Stimulated activated naive CD8-positive, alpha-beta T cell treated with anti-CD3 and anti-CD28 coated beads, Interleukin-15, Interleukin-2, amounts not matched to agents 100 U/mL and 50 U/mL, for 24 hours (primary cell): ENCODE data around the gene PPA2.
"Not testable (repeated sequence)": the region's sequence is repeated elsewhere in the genome, so short reads cannot be mapped to it uniquely, and the experiment has no call there.

Experiments used
- ATAC-seq: fragments of 150-1000 bp; cut with Tn5 transposase; one replicate; pipeline ENCODE4 v1.10.0; 2021
- DNase-seq: peaks from one replicate; pipeline ENCODE4 v3.0.0; 2021

The PPA2 gene

DNA sequence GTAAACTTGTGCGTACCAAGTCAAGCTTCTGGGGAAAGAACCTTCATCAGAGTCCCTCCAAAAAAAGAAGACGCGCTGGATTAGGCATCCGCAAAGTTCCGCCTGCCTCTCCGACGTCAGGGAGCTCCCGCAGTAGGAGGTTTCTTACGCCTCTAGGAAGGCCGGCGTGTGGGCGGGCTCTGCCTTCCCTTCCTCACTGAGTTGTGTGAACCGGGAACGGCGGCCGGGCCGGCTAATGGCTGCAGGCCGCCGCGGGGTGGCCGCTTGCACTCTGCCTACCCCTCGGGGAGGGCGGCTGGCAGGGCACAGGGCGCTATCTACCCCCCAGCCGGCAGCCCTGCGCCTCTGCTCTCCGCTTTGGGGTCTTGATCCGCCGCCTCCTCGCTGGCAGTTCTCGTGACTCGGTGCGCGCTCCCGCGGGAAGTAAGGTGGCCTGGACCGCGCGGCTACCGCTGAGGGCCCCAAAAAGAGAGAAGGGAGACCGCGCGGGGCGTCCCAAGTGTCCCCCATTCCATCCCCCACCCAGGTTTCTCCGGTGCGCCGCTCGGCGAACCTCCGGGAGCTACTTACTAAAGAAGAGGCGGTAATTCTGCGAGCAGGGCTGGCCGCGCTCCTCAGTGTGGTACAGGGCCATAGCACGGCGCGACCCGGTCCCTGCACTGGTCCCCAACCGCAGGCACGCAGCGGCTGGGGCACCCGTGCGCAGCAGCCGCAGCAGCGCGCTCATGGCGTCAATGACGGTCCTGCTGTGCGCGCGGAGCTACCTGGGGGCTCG is at the start of gene PPA2:
Gene PPA2 (minus strand): TSS at position 739 of the 775 bp plus-strand sequence. CDS start 12 bp downstream, at position 727.
- peak; percentile 80 for DNase-seq
- peak; percentile 86 for ATAC-seq

- no peak for ATAC-seq
- DNase-seq, result peak; percentile 9
These were observed 47.2 kb upstream of the PPA2 start for GRCh38 chr4:105520819-105521790.

GRCh38 chr4:105510245-105510644 is 36.4 kb upstream of the PPA2 start:
- DNase-seq (no peak), ATAC-seq (no peak)

DNA sequence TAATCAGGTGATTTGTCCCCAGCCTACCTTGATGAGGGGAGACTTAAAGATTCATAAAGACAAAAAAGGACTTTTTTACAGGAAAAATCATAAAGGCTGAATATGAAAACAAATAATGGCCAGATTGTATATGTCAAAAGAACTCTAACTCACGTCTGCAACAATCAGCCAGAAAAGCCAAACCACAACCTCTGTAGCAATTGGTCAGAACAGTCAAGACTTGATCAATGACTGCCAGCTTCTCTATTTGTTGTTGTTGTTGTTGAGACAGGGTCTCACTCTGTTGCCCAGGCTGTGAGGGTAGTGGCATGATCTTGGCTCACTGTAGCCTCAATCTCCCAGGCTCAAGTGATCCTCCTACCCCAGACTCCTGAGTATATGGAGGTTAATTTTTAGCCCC is 35.9 kb upstream of the PPA2 start:
- no peak for DNase-seq
- ATAC-seq, result no peak

- DNase-seq (no peak), ATAC-seq (no peak)
These were observed 35.4 kb upstream of the PPA2 start for GRCh38 chr4:105509291-105509690.

DNA sequence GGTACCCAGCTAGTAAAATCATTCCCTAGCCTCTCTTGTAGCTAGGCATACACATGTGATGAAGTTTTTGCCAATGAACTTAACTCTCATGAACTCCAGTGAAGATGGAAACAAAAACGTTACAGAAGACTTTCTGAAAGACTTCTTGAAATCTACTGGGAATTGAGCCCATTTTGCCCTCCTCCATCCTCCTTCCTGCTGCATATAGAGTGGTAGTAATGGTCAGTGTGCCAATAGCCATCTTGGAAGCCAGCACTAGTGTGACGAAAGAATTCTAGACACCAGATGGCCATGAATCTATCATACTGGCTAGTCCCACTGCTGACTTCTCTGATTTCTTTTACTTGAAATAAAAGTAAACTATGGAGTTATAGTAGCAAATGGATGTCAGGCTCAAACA is 30.9 kb upstream of the PPA2 start:
- ATAC-seq, result no peak
- no peak for DNase-seq

DNA sequence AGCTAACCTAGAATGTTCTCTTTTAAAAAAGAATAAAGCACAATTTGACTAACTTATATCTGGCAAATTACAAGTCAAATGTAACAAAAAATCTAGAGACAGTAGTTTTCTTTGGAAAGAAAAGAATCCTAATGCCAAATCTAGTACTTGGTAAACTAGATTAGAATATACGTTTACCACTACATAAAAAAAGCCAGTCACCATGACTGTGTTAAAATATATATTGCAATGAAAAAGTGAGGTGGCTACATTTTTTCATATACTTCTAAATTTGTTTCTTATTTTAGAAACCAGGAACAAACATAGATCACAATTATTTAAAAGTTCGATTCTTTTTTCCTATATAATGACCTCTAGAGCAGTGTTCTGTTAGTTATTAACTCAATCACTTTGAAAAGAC is 29.6 kb upstream of the PPA2 start:
- ATAC-seq (no peak), DNase-seq (no peak)

- ATAC-seq (no peak), DNase-seq (no peak)
These were observed 23.0 kb upstream of the PPA2 start for GRCh38 chr4:105496899-105497298.

DNA sequence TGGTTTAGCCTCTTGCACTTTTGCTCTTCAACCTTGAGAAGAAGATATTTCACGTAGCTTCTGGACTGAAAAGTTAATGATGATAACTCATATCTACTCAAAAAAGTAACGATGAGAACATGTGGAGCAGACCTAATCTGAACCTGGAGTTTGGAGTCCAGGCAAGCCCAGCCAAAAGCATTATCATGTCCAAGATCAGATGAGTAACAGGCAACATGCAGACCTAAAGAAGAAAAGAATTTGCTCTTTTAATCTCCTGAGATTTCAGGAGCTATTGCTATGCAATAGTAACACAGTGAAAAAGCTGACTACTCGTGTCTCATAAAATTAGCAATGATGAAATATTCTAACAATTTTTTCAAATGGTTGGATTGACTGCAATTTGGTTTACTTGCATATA is 21.8 kb upstream of the PPA2 start:
- ATAC-seq (no peak), DNase-seq (no peak)

DNA sequence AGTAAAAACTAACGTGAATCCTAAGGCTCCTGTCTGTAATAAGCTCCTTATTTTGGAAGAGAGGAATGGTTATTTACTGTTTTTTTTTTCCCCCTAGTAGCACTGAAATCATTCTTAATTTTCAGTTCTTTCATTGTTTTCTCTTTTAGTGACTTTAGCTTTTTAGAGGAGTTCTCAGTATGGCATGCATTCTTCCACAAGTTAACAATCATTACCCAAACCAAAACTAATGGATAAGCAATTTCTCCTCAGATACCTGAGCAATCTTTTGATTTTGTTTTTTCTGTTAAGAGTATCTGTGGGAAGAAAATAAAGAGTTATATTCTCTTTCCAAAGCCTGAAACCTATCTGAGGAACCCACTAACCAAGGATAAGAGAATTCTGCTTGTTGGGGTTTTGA is 16.7 kb upstream of the PPA2 start:
- ATAC-seq (no peak), DNase-seq (no peak)

DNA sequence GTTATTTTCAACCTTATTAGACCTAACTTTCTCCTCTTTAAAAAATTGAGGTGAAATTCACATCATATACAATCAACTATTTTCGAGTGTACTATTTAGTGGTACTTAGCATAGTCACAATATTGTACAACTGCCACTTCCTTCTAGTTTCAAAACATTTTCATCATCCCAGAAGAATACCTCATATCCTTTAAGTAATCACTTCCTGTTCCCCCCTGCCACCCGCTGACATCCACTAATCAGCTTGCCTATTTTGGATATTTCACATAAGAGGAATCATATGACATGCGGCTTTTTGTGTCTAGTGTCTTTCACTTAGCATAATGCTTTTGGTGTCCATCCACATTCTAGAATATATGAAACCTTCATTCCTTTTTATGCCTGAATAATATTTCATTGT is 10.0 kb upstream of the PPA2 start:
- no peak for ATAC-seq
- no peak for DNase-seq

GRCh38 chr4:105474099-105474518 is 247 bp upstream of the PPA2 start:
- ATAC-seq (no peak), DNase-seq (peak; percentile 89)

- ATAC-seq (peak; percentile 79), DNase-seq (no peak)
These were observed 965 bp downstream of the PPA2 start for GRCh38 chr4:105472871-105473323.

GRCh38 chr4:105471566-105472176 is 2.2 kb downstream of the PPA2 start:
- ATAC-seq (peak; percentile 38), DNase-seq (peak; percentile 68)

DNA sequence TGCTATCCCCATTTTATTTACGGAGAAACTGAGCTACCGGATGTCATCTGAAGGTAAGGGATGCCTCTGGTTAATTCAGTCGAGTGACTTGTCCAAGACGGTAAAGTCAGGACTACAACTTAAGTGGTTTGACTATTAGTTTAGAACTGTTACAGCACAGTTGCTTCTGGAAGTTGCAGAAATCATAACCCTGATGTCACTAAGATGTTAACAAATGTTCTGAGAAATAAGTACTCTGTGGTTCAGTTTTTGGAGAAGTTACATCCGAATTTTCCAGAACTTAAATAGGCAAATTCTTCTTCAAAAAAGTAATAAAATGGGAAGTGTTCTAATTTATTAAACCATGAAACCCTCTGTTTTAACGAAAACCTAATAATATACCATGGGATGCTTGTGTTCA is 3.1 kb downstream of the PPA2 start:
- ATAC-seq, result no peak

GRCh38 chr4:105469736-105470135 is 4.1 kb downstream of the PPA2 start:
- DNase-seq (no peak), ATAC-seq (no peak)

More for the DNA sequence above, 3.1 kb downstream of the PPA2 start:
- no peak for DNase-seq

DNA sequence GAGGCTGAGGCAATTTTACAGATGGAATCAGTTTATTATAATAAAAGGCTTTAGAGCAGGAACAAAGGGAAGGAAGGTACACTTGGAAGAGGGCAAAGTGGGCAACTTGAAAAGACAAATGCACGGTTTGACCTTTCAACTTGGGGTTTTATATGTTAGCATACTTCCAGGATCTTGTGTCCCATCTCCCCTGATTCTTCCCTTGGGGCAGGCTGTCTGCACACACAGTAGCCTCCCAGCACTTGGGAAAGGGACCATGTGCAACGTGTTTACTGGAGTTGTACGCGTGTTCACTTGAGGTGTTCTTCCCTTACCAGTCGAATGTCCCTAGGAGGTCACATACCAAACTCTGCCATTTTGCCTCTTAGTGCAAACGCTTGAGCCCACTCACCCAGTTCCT is 7.3 kb downstream of the PPA2 start:
- DNase-seq (no peak), ATAC-seq (no peak)

DNA sequence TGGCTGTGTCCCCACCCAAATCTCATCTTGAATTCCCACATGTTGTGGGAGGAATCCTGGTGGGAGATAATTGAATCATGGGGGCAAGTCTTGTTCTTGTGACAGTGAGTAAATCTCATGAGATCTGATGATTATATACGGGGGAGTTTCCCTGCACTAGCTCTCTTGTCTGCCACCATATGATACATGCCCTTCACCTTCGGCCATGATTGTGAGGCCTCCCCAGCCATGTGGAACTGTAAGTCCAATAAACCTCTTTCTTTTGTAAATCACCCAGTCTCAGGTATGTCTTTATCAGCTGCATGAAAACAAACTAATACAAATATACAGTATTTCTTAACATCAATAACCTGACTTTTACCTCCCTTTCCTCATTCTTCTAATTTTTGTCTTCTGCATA is 9.3 kb downstream of the PPA2 start:
- ATAC-seq, DNase-seq: not testable (repeated sequence)

GRCh38 chr4:105462576-105462975 is 11.3 kb downstream of the PPA2 start:
- no peak for DNase-seq
- ATAC-seq, result no peak

DNA sequence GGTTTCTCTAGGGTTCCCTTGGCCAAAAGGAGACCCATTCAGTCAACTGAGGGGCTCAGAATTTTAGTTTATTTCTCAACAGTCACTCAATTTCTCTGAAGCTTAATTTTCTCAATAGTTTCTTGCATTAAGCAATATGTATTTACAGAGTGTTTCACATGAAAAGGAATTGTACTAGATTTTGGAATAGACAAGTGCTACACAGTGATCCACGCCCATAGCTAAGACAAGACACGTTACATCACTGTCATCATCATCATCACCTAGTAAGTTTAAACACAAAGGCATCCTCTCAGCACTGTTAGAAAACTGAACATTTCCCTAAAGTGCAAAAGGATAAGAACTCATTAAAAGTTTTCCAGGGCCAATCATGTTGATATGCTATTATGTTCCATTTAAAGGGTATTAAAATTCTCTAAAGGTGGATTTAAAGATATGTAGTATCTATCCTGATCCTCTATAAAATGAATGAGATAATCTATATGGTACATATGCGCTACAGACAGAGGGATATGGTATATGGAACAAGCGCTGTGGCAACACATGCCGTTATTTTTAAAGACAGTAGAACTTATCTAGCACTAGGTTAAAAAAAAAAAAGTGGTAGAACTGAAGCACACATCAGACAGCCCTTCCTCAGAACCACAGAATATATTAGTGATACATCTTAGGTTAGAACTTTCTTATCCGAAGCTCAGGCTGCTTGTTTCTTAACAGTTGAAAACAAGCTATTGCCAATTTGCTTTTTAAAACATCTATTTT is 12.1 kb downstream of the PPA2 start:
- ATAC-seq (no peak), DNase-seq (no peak)

DNA sequence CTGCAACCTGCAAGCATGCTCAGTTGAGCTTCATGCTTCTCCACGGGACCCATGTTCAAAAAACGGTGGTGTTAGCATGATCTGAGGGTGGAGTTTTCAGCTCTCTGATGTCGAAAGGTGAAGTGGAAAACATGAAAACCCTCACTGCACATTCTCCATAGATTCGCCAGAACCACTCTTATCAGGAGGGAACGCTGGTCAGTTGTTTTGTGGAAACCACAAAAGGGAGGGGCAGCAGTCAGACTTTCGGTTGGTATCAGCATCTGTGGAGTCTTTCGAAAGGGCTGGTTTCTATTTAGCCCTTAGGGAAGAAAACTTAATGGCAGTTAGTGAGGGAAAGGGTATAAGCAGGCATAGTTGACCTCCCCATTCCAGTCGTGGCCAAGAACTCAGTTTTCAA is 12.6 kb downstream of the PPA2 start:
- DNase-seq, result no peak
- no peak for ATAC-seq

DNA sequence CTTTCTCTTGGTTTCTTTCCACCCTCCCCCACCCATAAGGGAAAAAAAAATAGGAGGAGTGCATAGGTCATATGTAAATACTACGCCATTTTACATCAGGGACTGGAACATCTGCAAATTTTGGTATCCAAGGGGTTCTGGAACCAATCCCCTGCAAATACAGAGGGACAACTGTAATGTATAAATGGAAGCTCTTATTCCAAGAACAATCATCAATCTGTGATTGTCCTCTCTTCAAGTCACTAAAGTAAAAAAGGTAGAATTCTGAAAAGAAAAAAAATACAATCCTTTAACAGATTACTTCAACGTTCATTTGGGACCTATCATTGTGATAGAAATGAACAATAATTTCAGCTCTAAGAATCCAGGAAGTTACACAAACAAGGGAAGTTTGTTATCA is 13.6 kb downstream of the PPA2 start:
- DNase-seq, result no peak

More for the DNA sequence above, 13.6 kb downstream of the PPA2 start:
- ATAC-seq, result no peak
